ENCODE results near the gene NFIC.
"Not testable (repeated sequence)": the region's sequence is repeated elsewhere in the genome, so short reads cannot be mapped to it uniquely, and the experiment has no call there.

The NFIC gene

GRCh38 chr19:3491396-3492119 is 125.2 kb downstream of the NFIC start:
- no peak for DNase-seq (ENCODE audit: low read depth in 3 of 3)

GRCh38 chr19:3492131-3492839 is 125.9 kb downstream of the NFIC start:
- DNase-seq (ENCODE audit: low read depth in 3 of 3): no peak

GRCh38 chr19:3492919-3493318 is 126.5 kb downstream of the NFIC start:
- no peak for DNase-seq (ENCODE audit: low read depth in 3 of 3)

- no peak for DNase-seq (ENCODE audit: low read depth in 3 of 3)
Measured at GRCh38 chr19:3493651-3494050, 127.3 kb downstream of the NFIC start.

- no peak for DNase-seq (ENCODE audit: low read depth in 3 of 3)
Measured at GRCh38 chr19:3494051-3494450, 127.7 kb downstream of the NFIC start.

- DNase-seq (ENCODE audit: low read depth in 3 of 3): peak in 2 of 3 donors; percentile 47 to 63
Measured at GRCh38 chr19:3494559-3494958, 128.2 kb downstream of the NFIC start.

GRCh38 chr19:3496392-3497273 is 130.2 kb downstream of the NFIC start:
- no peak for DNase-seq (ENCODE audit: low read depth in 3 of 3)

GRCh38 chr19:3497757-3498520 is 131.6 kb downstream of the NFIC start:
- no peak for DNase-seq (ENCODE audit: low read depth in 3 of 3)

GRCh38 chr19:3499738-3500428 is 133.5 kb downstream of the NFIC start:
- DNase-seq (ENCODE audit: low read depth in 3 of 3): no peak

- peak; percentile 90 to 96 (median 94) for DNase-seq (ENCODE audit: low read depth in 3 of 3)
Measured at GRCh38 chr19:3500429-3501101, 134.2 kb downstream of the NFIC start, which contains the start of gene DOHH. DOHH (minus strand) TSS chr19:3500674; CDS start chr19:3496814, 3,860 bp downstream.

- DNase-seq (ENCODE audit: low read depth in 3 of 3): no peak
Measured at GRCh38 chr19:3501780-3502179, 135.4 kb downstream of the NFIC start.

- no peak for DNase-seq (ENCODE audit: low read depth in 3 of 3)
Measured at GRCh38 chr19:3503036-3503572, 136.7 kb downstream of the NFIC start.

- no peak for DNase-seq (ENCODE audit: low read depth in 3 of 3)
Measured at GRCh38 chr19:3504735-3505134, 138.4 kb downstream of the NFIC start.

- peak; percentile 99 for DNase-seq (ENCODE audit: low read depth in 3 of 3)
Measured at GRCh38 chr19:3505598-3506383, 139.4 kb downstream of the NFIC start, which contains the start of gene FZR1. FZR1 (plus strand) TSS chr19:3506311; CDS start chr19:3522990, 16,679 bp downstream.

GRCh38 chr19:3506384-3507340 is 140.3 kb downstream of the NFIC start:
- DNase-seq (ENCODE audit: low read depth in 3 of 3): no peak

GRCh38 chr19:3507371-3508120 is 141.2 kb downstream of the NFIC start:
- DNase-seq (ENCODE audit: low read depth in 3 of 3): peak in 1 of 3 donors; percentile 25

- DNase-seq (ENCODE audit: low read depth in 3 of 3): not testable (repeated sequence)
Measured at GRCh38 chr19:3508121-3508661, 141.8 kb downstream of the NFIC start.

Data from stimulated activated CD4-positive, alpha-beta T cell treated with anti-CD3 and anti-CD28 coated beads, TNF-alpha, amount 100 ng/mL, for 48 hours (primary cell).